ENCODE measurements around the gene SP110.

SP110 gene

GRCh38 chr2:230246206-230246605, 26.4 kb upstream of the SP110 start:
- Histone ChIP-seq H3K4me1 (ENCODE audit: control insufficient read depth, insufficient read depth, low read length) (no peaks in the 10 kb centered on the region), H3K36me3 (ENCODE audit: control insufficient read depth, insufficient read depth, low read length, severe bottlenecking) (no peaks in the 10 kb centered on the region), H3K9me3 (ENCODE audit: control insufficient read depth, low read length) (no peaks in the 10 kb centered on the region), H3K27me3 (replicated peaks; ENCODE audit: control insufficient read depth, insufficient read depth, low read length) (peaks cover 12% of the 10 kb centered on the region), H3K4me3 (ENCODE audit: low read length) (no peak overlapping the region), H3K9ac (ENCODE audit: low read length) (no peak overlapping the region)
- DNase-seq (ENCODE audit: low read depth), result no peak

DNA sequence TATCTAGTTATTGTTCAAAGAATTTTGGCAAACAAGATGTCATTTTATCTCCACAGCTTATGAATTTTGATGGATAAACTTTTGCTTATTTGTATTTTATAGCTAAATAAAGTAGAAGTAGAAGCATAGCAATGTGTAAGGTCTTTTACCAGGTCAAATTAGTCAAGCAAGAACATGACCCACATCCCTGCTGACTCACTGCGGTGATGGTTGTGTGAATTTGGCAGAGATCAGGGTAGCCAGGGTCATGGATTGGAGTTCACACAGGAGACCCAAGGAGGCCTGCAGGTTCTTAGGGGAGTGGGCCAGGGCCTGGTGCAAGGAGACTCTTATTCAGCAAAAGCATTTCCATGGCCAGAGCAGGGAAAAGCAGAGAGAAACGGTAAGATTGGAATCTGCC, 24.4 kb upstream of the SP110 start:
- no peak overlapping the region for H3K9ac ChIP-seq (ENCODE audit: low read length)
- H3K36me3 ChIP-seq (ENCODE audit: control insufficient read depth, insufficient read depth, low read length, severe bottlenecking), result no peaks in the 10 kb centered on the region
- H3K9me3 ChIP-seq (ENCODE audit: control insufficient read depth, low read length), result no peaks in the 10 kb centered on the region
- peaks cover 4% of the 10 kb centered on the region for H3K27me3 ChIP-seq (replicated peaks; ENCODE audit: control insufficient read depth, insufficient read depth, low read length)
- H3K4me1 ChIP-seq (ENCODE audit: control insufficient read depth, insufficient read depth, low read length), result no peaks in the 10 kb centered on the region
- no peak for DNase-seq (ENCODE audit: low read depth)
- H3K4me3 ChIP-seq (ENCODE audit: low read length), result no peak overlapping the region

GRCh38 chr2:230234845-230235244, 15.1 kb upstream of the SP110 start:
- no peaks in the 10 kb centered on the region for H3K27me3 ChIP-seq (replicated peaks; ENCODE audit: control insufficient read depth, insufficient read depth, low read length)
- no peak for DNase-seq (ENCODE audit: low read depth)
- no peaks in the 10 kb centered on the region for H3K4me1 ChIP-seq (ENCODE audit: control insufficient read depth, insufficient read depth, low read length)
- no peak overlapping the region for H3K4me3 ChIP-seq (ENCODE audit: low read length)
- H3K9ac ChIP-seq (ENCODE audit: low read length), result no peak overlapping the region
- H3K36me3 ChIP-seq (ENCODE audit: control insufficient read depth, insufficient read depth, low read length, severe bottlenecking), result no peaks in the 10 kb centered on the region
- peaks cover 11% of the 10 kb centered on the region for H3K9me3 ChIP-seq (ENCODE audit: control insufficient read depth, low read length)

GRCh38 chr2:230234122-230234722, 14.4 kb upstream of the SP110 start:
- Histone ChIP-seq H3K9ac (ENCODE audit: low read length) (no peak overlapping the region), H3K4me3 (ENCODE audit: low read length) (no peak overlapping the region), H3K9me3 (ENCODE audit: control insufficient read depth, low read length) (peaks cover 11% of the 10 kb centered on the region), H3K27me3 (replicated peaks; ENCODE audit: control insufficient read depth, insufficient read depth, low read length) (no peaks in the 10 kb centered on the region), H3K4me1 (ENCODE audit: control insufficient read depth, insufficient read depth, low read length) (no peaks in the 10 kb centered on the region), H3K36me3 (ENCODE audit: control insufficient read depth, insufficient read depth, low read length, severe bottlenecking) (no peaks in the 10 kb centered on the region)
- DNase-seq (ENCODE audit: low read depth), result no peak

- H3K9me3 ChIP-seq (ENCODE audit: control insufficient read depth, low read length), result peaks cover 11% of the 10 kb centered on the region
- no peaks in the 10 kb centered on the region for H3K27me3 ChIP-seq (replicated peaks; ENCODE audit: control insufficient read depth, insufficient read depth, low read length)
- H3K9ac ChIP-seq (ENCODE audit: low read length), result no peak overlapping the region
- H3K36me3 ChIP-seq (ENCODE audit: control insufficient read depth, insufficient read depth, low read length, severe bottlenecking), result no peaks in the 10 kb centered on the region
- no peak overlapping the region for H3K4me3 ChIP-seq (ENCODE audit: low read length)
- H3K4me1 ChIP-seq (ENCODE audit: control insufficient read depth, insufficient read depth, low read length), result no peaks in the 10 kb centered on the region
- no peak for DNase-seq (ENCODE audit: low read depth)
These were observed 11.5 kb upstream of the SP110 start for GRCh38 chr2:230231251-230231650.

GRCh38 chr2:230230496-230231200, 10.9 kb upstream of the SP110 start:
- Histone ChIP-seq H3K36me3 (ENCODE audit: control insufficient read depth, insufficient read depth, low read length, severe bottlenecking) (no peaks in the 10 kb centered on the region), H3K4me3 (ENCODE audit: low read length) (no peak overlapping the region), H3K9ac (ENCODE audit: low read length) (no peak overlapping the region), H3K27me3 (replicated peaks; ENCODE audit: control insufficient read depth, insufficient read depth, low read length) (no peaks in the 10 kb centered on the region), H3K4me1 (ENCODE audit: control insufficient read depth, insufficient read depth, low read length) (no peaks in the 10 kb centered on the region), H3K9me3 (ENCODE audit: control insufficient read depth, low read length) (peaks cover 11% of the 10 kb centered on the region)
- DNase-seq (ENCODE audit: low read depth), result no peak

- no peaks in the 10 kb centered on the region for H3K27me3 ChIP-seq (replicated peaks; ENCODE audit: control insufficient read depth, insufficient read depth, low read length)
- H3K9me3 ChIP-seq (ENCODE audit: control insufficient read depth, low read length), result peaks cover 11% of the 10 kb centered on the region
- H3K36me3 ChIP-seq (ENCODE audit: control insufficient read depth, insufficient read depth, low read length, severe bottlenecking), result no peaks in the 10 kb centered on the region
- H3K9ac ChIP-seq (ENCODE audit: low read length), result no peak overlapping the region
- no peaks in the 10 kb centered on the region for H3K4me1 ChIP-seq (ENCODE audit: control insufficient read depth, insufficient read depth, low read length)
- no peak overlapping the region for H3K4me3 ChIP-seq (ENCODE audit: low read length)
- no peak for DNase-seq (ENCODE audit: low read depth)
These were observed 10.3 kb upstream of the SP110 start for GRCh38 chr2:230230087-230230486.

GRCh38 chr2:230227216-230227615, 7.4 kb upstream of the SP110 start:
- no peaks in the 10 kb centered on the region for H3K36me3 ChIP-seq (ENCODE audit: control insufficient read depth, insufficient read depth, low read length, severe bottlenecking)
- H3K9ac ChIP-seq (ENCODE audit: low read length), result no peak overlapping the region
- H3K4me3 ChIP-seq (ENCODE audit: low read length), result no peak overlapping the region
- peaks cover 11% of the 10 kb centered on the region for H3K9me3 ChIP-seq (ENCODE audit: control insufficient read depth, low read length)
- no peaks in the 10 kb centered on the region for H3K4me1 ChIP-seq (ENCODE audit: control insufficient read depth, insufficient read depth, low read length)
- no peak for DNase-seq (ENCODE audit: low read depth)
- H3K27me3 ChIP-seq (replicated peaks; ENCODE audit: control insufficient read depth, insufficient read depth, low read length), result no peaks in the 10 kb centered on the region

DNA sequence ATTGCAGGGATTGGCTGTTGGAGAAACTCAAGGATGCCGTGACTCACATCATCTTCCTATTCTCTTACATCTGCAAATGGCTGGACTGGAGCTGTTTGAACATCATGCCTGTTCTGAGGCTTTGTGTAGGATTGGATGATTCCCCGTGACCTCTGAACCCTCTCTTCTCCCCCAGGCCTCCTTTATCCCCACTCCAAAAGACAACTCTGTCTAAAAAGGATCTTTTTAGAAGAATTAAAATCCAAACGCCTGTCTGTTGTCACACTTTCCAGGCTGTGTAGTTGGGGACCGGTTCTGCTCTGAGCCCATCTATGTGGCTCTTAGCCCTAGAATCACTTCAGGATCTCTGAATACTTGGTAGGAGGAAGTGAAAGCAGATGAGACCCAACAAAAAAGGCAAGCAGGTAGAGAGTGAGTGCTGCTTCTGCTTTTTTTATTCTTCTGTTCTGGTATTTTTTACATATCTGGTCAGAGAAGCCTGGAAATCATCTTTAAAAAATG, 6.3 kb upstream of the SP110 start:
- H3K9me3 ChIP-seq (ENCODE audit: control insufficient read depth, low read length), result peaks cover 9% of the 10 kb centered on the region
- H3K36me3 ChIP-seq (ENCODE audit: control insufficient read depth, insufficient read depth, low read length, severe bottlenecking), result no peaks in the 10 kb centered on the region
- H3K9ac ChIP-seq (ENCODE audit: low read length), result no peak overlapping the region
- H3K4me3 ChIP-seq (ENCODE audit: low read length), result no peak overlapping the region
- no peak for DNase-seq (ENCODE audit: low read depth)
- H3K4me1 ChIP-seq (ENCODE audit: control insufficient read depth, insufficient read depth, low read length), result no peaks in the 10 kb centered on the region
- no peaks in the 10 kb centered on the region for H3K27me3 ChIP-seq (replicated peaks; ENCODE audit: control insufficient read depth, insufficient read depth, low read length)

DNA sequence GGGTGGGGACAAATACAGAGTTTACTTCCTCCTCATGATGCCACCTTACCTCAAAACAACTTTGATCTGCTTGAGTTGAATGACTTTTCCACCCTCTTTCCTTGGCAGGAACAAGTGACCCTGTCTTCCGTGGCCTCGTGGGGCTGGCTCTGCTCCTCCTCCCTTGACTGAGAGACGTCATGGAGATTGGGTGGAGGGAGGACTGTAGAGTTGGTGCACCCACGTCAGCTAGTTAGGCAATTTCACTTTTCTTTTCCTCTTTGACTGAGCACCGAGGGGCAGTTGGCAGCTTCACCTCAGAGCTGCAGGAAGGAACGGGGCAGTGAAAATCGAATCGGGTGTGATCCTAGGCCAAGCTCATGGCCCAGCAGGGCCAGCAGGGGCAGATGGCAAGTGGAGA, 5.7 kb upstream of the SP110 start, which contains the start of gene SP140:
Gene SP140 (plus strand): TSS at position 251 of the 400 bp plus-strand sequence. CDS start 109 bp downstream, at position 360.
- no peak for DNase-seq (ENCODE audit: low read depth)
- H3K9me3 ChIP-seq (ENCODE audit: control insufficient read depth, low read length), result peaks cover 3% of the 10 kb centered on the region
- H3K27me3 ChIP-seq (replicated peaks; ENCODE audit: control insufficient read depth, insufficient read depth, low read length), result no peaks in the 10 kb centered on the region
- no peaks in the 10 kb centered on the region for H3K4me1 ChIP-seq (ENCODE audit: control insufficient read depth, insufficient read depth, low read length)
- no peak within 1 kb of the TSS for H3K4me3 ChIP-seq (ENCODE audit: low read length)
- H3K9ac ChIP-seq (ENCODE audit: low read length), result no peak within 1 kb of the TSS
- H3K36me3 ChIP-seq (ENCODE audit: control insufficient read depth, insufficient read depth, low read length, severe bottlenecking), result no peaks in the 10 kb centered on the region

GRCh38 chr2:230224458-230224857, 4.7 kb upstream of the SP110 start:
- Histone ChIP-seq H3K36me3 (ENCODE audit: control insufficient read depth, insufficient read depth, low read length, severe bottlenecking) (no peaks in the 10 kb centered on the region), H3K4me1 (ENCODE audit: control insufficient read depth, insufficient read depth, low read length) (no peaks in the 10 kb centered on the region), H3K27me3 (replicated peaks; ENCODE audit: control insufficient read depth, insufficient read depth, low read length) (no peaks in the 10 kb centered on the region), H3K4me3 (ENCODE audit: low read length) (no peak overlapping the region), H3K9me3 (ENCODE audit: control insufficient read depth, low read length) (no peaks in the 10 kb centered on the region), H3K9ac (ENCODE audit: low read length) (no peak overlapping the region)
- no peak for DNase-seq (ENCODE audit: low read depth)
